SK-N-SH (cell line): ENCODE data around the gene TANC2. TPM values are rescaled to one million over a fixed set of nuclear protein-coding genes. Genes with fewer than 3 reads are reported as not detected.

Source experiments
- CTCF ChIA-PET: fragments of 300-600, 350-600 bp; formaldehyde crosslinking; extraction: SDS; loops from one replicate; lab custom pipeline; 2021; lab: Yijun Ruan, JAX
- POLR2A ChIA-PET: fragments of 350-600 bp; sonication (Branson Sonifier 250); formaldehyde crosslinking; extraction: SDS; loops from one replicate; lab custom pipeline; 2020; ENCODE audit warnings: antibody characterized with exemption, inconsistent platforms; lab: Yijun Ruan, JAX
- DNase-seq: peaks from one replicate; pipeline ENCODE4 v3.0.0; 2012
- H2AFZ ChIP-seq: fragments of 200-600 bp; sonication (generic); 2 replicates; pipeline ENCODE4 v1.8.1; 2016; ENCODE audit warnings: antibody characterized with exemption, mild to moderate bottlenecking, low read depth
- H3F3A ChIP-seq: fragments of 200-600 bp; sonication (generic); replicated peaks from 2 replicates; pipeline ENCODE3; 2016; ENCODE audit warnings: antibody characterized with exemption, mild to moderate bottlenecking; ENCODE audit not compliant: insufficient read depth
- H3K27ac ChIP-seq, 2 experiments: fragments of 200-500 bp in 1 of 2; fragments of 200-600 bp in 1 of 2; sonication (Bioruptor generic) in 1 of 2; sonication (generic), shearing (Covaris generic) in 1 of 2; 2 replicates each; pipeline versions ENCODE4 v1.5.1 to v1.6.1; 2014 to 2016; ENCODE audit warnings: low read depth in 2 of 2, inconsistent platforms in 1 of 2, low read length in 1 of 2, mild to moderate bottlenecking in 1 of 2, mixed read lengths in 1 of 2
- H3K27me3 ChIP-seq: fragments of 200-600 bp; sonication (generic), shearing (Covaris generic); 2 replicates; pipeline ENCODE4 v1.6.1; 2016; ENCODE audit warnings: mixed run types; ENCODE audit not compliant: insufficient read depth
- H3K36me3 ChIP-seq, 2 experiments: fragments of 200-500 bp in 1 of 2; fragments of 200-600 bp in 1 of 2; sonication (Bioruptor generic) in 1 of 2; sonication (generic) in 1 of 2; replicated peaks in 1 of 2; 2 replicates each; pipeline versions ENCODE3 to v1.5.1; 2014 to 2016; ENCODE audit warnings: low read length in 1 of 2, mild to moderate bottlenecking in 1 of 2; ENCODE audit not compliant: insufficient read depth in 2 of 2, control insufficient read depth in 1 of 2
- H3K4me1 ChIP-seq, 2 experiments: fragments of 200-500 bp in 1 of 2; fragments of 200-600 bp in 1 of 2; sonication (Bioruptor generic) in 1 of 2; sonication (generic), shearing (Covaris generic) in 1 of 2; 2 replicates each; pipeline versions ENCODE4 v1.5.1 to v1.6.1; 2014 to 2016; ENCODE audit warnings: low read depth in 1 of 2, low read length in 1 of 2, mixed run types in 1 of 2; ENCODE audit not compliant: insufficient read depth in 2 of 2, control insufficient read depth in 1 of 2
- H3K4me2 ChIP-seq: fragments of 200-600 bp; sonication (generic), shearing (Covaris generic); 2 replicates; pipeline ENCODE4 v1.6.1; 2017; ENCODE audit warnings: mixed run types
- H3K4me3 ChIP-seq, 2 experiments: fragments of 200-500 bp in 1 of 2; fragments of 200-600 bp in 1 of 2; sonication (Bioruptor generic) in 1 of 2; sonication (generic), shearing (Covaris generic) in 1 of 2; 2 replicates each; pipeline versions ENCODE4 v1.5.1 to v1.8.1; 2014 to 2016; ENCODE audit warnings: low read depth in 2 of 2, inconsistent platforms in 1 of 2, low read length in 1 of 2, mild to moderate bottlenecking in 1 of 2, mixed read lengths in 1 of 2, moderate library complexity in 1 of 2
- H3K79me2 ChIP-seq: fragments of 200-600 bp; sonication (generic); 2 replicates; pipeline ENCODE4 v1.8.1; 2017; ENCODE audit warnings: mild to moderate bottlenecking; ENCODE audit not compliant: insufficient read depth
- H3K9ac ChIP-seq: fragments of 200-600 bp; sonication (generic); 2 replicates; pipeline ENCODE4 v1.6.1; 2017; ENCODE audit warnings: mixed run types
- H3K9me2 ChIP-seq: fragments of 200-600 bp; sonication (generic); 2 replicates; pipeline ENCODE4 v1.6.1; 2017; ENCODE audit warnings: mixed run types
- H3K9me3 ChIP-seq: fragments of 200-600 bp; sonication (generic); 2 replicates; pipeline ENCODE4 v1.6.1; 2017; ENCODE audit warnings: mixed run types, mild to moderate bottlenecking, moderate library complexity
- H4K20me1 ChIP-seq: fragments of 200-600 bp; sonication (generic); 2 replicates; pipeline ENCODE4 v1.6.1; 2017; ENCODE audit warnings: mild to moderate bottlenecking, mixed run types; ENCODE audit not compliant: insufficient read depth
- EZH2phosphoT487 ChIP-seq: fragments of 200-600 bp; sonication (generic); IDR thresholded peaks from 2 replicates; pipeline ENCODE4 v1.6.1; 2017; ENCODE audit warnings: low read depth, mixed run types, mild to moderate bottlenecking, antibody characterized with exemption, moderate library complexity, borderline replicate concordance
- FOXJ3 ChIP-seq: sonication (generic); formaldehyde crosslinking; IDR thresholded peaks from 2 replicates; pipeline ENCODE4 v1.5.1; 2020; ENCODE audit warnings: mild to moderate bottlenecking, missing genetic modification reagents
- FOXM1 ChIP-seq: IDR thresholded peaks from 2 replicates; pipeline ENCODE4 v1.4.0; 2012; ENCODE audit warnings: low read depth, mild to moderate bottlenecking
- GABPA ChIP-seq: IDR thresholded peaks from 2 replicates; pipeline ENCODE4 v1.4.0; 2012; ENCODE audit warnings: low read depth, mild to moderate bottlenecking
- JUND ChIP-seq: IDR thresholded peaks from 2 replicates; pipeline ENCODE4 v1.4.0; 2012
- MEF2A ChIP-seq: IDR thresholded peaks from 2 replicates; pipeline ENCODE4 v1.4.0; 2012; ENCODE audit warnings: low read depth, borderline replicate concordance
- NRF1 ChIP-seq: IDR thresholded peaks from 2 replicates; pipeline ENCODE4 v1.6.1; 2012; ENCODE audit warnings: low read depth, mild to moderate bottlenecking, low read length
- RAD21 ChIP-seq: IDR thresholded peaks from 2 replicates; pipeline ENCODE4 v1.6.1; 2012; ENCODE audit warnings: mild to moderate bottlenecking, low read length
- RCOR1 ChIP-seq: fragments of 150-350 bp; IDR thresholded peaks from 2 replicates; pipeline ENCODE4 v1.6.1; 2017; ENCODE audit warnings: antibody characterized with exemption, low read length
- RFX5 ChIP-seq: IDR thresholded peaks from 2 replicates; pipeline ENCODE4 v1.6.1; 2012; ENCODE audit warnings: mild to moderate bottlenecking, improper control_type of control experiment, low read length
- TAF1 ChIP-seq: IDR thresholded peaks from 2 replicates; pipeline ENCODE4 v1.6.1; 2012; ENCODE audit warnings: low read depth, mild to moderate bottlenecking, low read length, moderate library complexity, borderline replicate concordance
- TEAD4 ChIP-seq: IDR thresholded peaks from 2 replicates; pipeline ENCODE4 v1.4.0; 2012; ENCODE audit warnings: mild to moderate bottlenecking, borderline replicate concordance; ENCODE audit not compliant: insufficient read depth
- USF1 ChIP-seq: IDR thresholded peaks from 2 replicates; pipeline ENCODE4 v1.4.0; 2012; ENCODE audit warnings: low read depth, borderline replicate concordance
- WGBS: methylation state at CpG from one replicate; pipeline ENCODE4 v1.1.6; 2017; ENCODE audit warnings: low lambda C conversion rate; 5-methylcytosine and 5-hydroxymethylcytosine counted together
- polyA plus RNA-seq, 3 experiments: library from polyadenylated mRNA; depleted of rRNA; stranded (reverse); fragments of >200 nt; gene quantifications; 2 replicates each; pipeline ENCODE4 v1.2.3, GENCODE V29; 2012
- TF ChIP-seq, protein P1 (sequence below): IDR thresholded peaks from 2 replicates; pipeline ENCODE4 v1.6.1; 2012; ENCODE audit warnings: mild to moderate bottlenecking, low read depth, low read length, moderate library complexity
- TF ChIP-seq, protein P2 (sequence below): IDR thresholded peaks from 2 replicates; pipeline ENCODE4 v1.4.0; 2012; ENCODE audit warnings: low read depth

The TANC2 gene
- polyA plus RNA-seq, 1 of the 3 experiments (the other 2 are of a cell fraction): 23.0 TPM

DNA sequence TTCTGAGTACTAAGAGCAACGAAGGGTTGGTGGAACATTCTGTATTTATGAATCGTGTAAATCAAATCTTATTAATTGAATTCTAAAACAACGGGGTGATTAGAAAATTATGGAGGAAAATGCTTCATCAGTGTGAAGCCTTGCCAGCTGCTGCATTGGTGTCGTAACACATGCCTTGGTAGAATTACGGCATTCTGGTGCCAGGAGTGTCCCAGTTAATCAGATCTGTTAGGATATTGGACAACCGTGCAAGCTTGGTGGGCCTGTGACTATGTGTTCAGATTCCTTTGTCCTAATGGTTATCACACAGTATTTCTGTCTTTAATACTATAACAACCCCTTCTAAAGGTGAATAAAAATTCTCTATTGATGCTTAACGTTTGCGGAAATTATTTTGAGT lies 44.2 kb upstream of the TANC2 start:
- POLR2A ChIA-PET: interaction anchor here (0.5 kb wide), 1 partner anchor 337 kb away, joined by 3 read pairs; no protein-coding TSS in a partner anchor
- Histone ChIP-seq H3K79me2 (no peaks in the 10 kb centered on the region), H3K4me2 (no peak overlapping the region), H3K9me2 (no peaks in the 10 kb centered on the region), H3K4me1 (peaks cover 0 to 18% of the 10 kb centered on the region in 2 experiments; a peak in 2 of 4 replicates), H3K9me3 (no peaks in the 10 kb centered on the region), H3F3A (no peaks in the 10 kb centered on the region), H2AFZ (no peak overlapping the region), H3K36me3 (no peaks in the 10 kb centered on the region), H4K20me1 (no peaks in the 10 kb centered on the region), H3K27me3 (no peaks in the 10 kb centered on the region), H3K9ac (no peak overlapping the region), H3K4me3 (no peak overlapping the region), H3K27ac (no peak overlapping the region)
- 87% methylated on average over 8 of the region's 8 CpGs for WGBS
- CTCF ChIA-PET: interaction anchor here (1.3 to 1.4 kb wide), 2 partner anchors 12 to 160 kb away, joined by 3 to 4 read pairs; no protein-coding TSS in a partner anchor
- DNase-seq: no peak
- TF ChIP-seq FOXM1 (no peak), MEF2A (no peak), TAF1 (no peak), JUND (no peak), RFX5 (no peak), NRF1 (no peak), GABPA (no peak), RAD21 (no peak), EZH2phosphoT487 (no peak), TEAD4 (no peak), USF1 (no peak), RCOR1 (no peak), FOXJ3 (CRISPR knock-in tag) (no peak)
- TF ChIP-seq, protein P1, sequence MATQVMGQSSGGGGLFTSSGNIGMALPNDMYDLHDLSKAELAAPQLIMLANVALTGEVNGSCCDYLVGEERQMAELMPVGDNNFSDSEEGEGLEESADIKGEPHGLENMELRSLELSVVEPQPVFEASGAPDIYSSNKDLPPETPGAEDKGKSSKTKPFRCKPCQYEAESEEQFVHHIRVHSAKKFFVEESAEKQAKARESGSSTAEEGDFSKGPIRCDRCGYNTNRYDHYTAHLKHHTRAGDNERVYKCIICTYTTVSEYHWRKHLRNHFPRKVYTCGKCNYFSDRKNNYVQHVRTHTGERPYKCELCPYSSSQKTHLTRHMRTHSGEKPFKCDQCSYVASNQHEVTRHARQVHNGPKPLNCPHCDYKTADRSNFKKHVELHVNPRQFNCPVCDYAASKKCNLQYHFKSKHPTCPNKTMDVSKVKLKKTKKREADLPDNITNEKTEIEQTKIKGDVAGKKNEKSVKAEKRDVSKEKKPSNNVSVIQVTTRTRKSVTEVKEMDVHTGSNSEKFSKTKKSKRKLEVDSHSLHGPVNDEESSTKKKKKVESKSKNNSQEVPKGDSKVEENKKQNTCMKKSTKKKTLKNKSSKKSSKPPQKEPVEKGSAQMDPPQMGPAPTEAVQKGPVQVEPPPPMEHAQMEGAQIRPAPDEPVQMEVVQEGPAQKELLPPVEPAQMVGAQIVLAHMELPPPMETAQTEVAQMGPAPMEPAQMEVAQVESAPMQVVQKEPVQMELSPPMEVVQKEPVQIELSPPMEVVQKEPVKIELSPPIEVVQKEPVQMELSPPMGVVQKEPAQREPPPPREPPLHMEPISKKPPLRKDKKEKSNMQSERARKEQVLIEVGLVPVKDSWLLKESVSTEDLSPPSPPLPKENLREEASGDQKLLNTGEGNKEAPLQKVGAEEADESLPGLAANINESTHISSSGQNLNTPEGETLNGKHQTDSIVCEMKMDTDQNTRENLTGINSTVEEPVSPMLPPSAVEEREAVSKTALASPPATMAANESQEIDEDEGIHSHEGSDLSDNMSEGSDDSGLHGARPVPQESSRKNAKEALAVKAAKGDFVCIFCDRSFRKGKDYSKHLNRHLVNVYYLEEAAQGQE: no peak
- TF ChIP-seq, protein P2, sequence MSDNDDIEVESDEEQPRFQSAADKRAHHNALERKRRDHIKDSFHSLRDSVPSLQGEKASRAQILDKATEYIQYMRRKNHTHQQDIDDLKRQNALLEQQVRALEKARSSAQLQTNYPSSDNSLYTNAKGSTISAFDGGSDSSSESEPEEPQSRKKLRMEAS: no peak
